GM13976 (cell line): ENCODE measurements around the gene CD82.
A peak's percentile ranks its signal among the peaks of the same experiment; 100 is the strongest.

Experiments used
- DNase-seq: peaks from one replicate; pipeline ENCODE4 v3.0.0; 2012; ENCODE audit warnings: low spot score
- in situ Hi-C: fragments of 300-500 bp; cut with MboI; formaldehyde crosslinking; loops from one replicate; pipeline ENCODE4 v1.12.0; 2022; ENCODE audit warnings: low sequenced_read_pairs, mixed read lengths, inconsistent platforms; ENCODE audit not compliant: unreplicated experiment
- TF ChIP-seq, protein P1 (sequence below): IDR thresholded peaks from 2 replicates; pipeline ENCODE4 v1.5.1; 2012; ENCODE audit warnings: borderline replicate concordance, mild to moderate bottlenecking; ENCODE audit not compliant: insufficient read depth; ENCODE audit errors: extremely low read depth, missing control alignments, control extremely low read depth

The CD82 gene

DNA sequence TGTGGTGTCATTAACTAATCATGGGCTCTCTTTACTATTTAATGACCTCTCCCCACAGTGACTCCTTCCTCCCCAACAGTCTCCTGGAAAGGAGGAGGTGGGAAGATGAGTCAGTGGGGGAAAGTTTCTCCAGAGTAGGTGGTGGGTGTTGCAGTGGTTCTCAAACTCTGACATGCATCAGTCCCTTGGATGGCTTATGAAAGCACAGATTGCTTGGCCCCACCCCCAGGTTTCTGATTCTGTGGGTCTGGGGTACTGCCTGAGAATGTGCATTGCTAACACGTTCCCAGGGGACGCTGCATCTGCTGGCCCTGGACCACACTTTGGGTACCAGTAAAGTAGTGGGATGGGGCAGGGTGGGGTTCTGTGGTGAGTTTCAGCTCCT is 9.8 kb downstream of the CD82 start:
- TF ChIP-seq, protein P1, sequence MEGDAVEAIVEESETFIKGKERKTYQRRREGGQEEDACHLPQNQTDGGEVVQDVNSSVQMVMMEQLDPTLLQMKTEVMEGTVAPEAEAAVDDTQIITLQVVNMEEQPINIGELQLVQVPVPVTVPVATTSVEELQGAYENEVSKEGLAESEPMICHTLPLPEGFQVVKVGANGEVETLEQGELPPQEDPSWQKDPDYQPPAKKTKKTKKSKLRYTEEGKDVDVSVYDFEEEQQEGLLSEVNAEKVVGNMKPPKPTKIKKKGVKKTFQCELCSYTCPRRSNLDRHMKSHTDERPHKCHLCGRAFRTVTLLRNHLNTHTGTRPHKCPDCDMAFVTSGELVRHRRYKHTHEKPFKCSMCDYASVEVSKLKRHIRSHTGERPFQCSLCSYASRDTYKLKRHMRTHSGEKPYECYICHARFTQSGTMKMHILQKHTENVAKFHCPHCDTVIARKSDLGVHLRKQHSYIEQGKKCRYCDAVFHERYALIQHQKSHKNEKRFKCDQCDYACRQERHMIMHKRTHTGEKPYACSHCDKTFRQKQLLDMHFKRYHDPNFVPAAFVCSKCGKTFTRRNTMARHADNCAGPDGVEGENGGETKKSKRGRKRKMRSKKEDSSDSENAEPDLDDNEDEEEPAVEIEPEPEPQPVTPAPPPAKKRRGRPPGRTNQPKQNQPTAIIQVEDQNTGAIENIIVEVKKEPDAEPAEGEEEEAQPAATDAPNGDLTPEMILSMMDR: no peak
- DNase-seq: no peak
- in situ Hi-C loops: no loop called here

DNA sequence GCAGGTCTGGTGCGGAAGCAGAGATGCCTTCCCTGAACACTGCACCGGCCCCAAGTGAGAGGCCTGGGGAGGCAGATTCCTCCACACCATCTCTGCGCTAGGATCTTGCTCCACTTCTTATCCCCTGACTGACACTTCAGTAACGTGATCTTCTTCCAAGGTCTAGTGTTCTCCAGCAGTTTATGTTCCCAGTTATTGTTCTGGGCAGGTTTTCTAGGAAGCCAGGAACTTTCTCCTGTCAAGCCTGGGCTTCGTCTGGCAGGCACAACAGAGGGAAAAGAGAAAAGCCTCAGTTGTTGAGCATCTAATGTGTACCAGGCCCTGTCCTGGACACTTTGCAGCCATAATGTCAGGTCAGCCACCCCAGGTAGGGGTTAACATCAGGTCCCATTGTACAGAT is 10.5 kb downstream of the CD82 start:
- no peak for DNase-seq
- TF ChIP-seq, protein P1: no peak
- in situ Hi-C loops: no loop called here

DNA sequence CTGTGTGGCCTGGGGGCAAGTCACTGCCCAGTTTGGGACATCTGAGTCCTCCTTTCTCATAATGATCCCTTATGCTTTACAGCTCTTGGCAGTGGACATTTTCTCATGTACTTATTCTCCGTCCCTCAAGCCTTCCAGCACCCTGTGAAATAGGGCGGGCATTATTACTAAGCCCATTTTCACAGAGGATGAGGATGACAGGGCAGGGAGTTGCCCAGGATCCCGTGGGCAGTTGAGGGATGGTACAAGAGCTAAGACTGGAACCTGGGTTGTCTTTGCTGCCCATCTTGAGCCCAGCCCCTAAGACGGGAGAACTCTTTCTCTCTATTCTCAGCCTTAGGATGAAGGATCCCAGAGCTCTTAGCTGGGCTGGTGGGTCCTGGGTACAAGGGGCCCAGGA is 11.2 kb downstream of the CD82 start:
- TF ChIP-seq, protein P1: no peak
- in situ Hi-C loops: no loop called here
- DNase-seq: no peak

DNA sequence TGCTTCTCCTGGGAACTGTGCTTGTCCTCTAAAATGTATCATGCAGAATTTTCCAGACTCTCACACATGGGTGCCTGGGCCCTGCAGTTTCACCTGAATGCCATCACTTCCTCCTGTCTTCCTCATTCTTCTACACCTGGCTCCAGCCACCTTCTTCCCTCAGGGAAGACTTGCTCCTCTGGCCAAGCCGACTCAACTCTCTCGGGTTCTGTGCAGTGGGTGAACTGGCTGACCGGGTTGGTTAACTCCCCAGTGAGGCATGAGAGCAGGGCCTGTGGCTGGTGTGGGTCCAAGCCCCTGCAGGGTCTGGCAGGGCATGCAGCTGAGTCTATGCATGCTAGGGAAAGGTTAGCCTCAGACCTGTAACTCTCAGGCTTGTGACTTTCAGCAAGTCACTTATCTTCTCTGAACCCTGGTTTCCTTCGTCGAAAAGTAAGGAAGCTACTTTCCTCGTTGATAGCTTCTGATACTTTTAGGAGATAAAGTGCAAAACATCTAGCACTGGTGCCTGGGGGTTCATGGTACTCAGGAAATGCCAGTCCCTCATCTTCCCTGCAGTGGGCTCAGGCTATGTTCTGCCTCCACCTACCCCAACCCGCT is 11.9 kb downstream of the CD82 start:
- DNase-seq: no peak
- in situ Hi-C loops: no loop called here
- TF ChIP-seq, protein P1: no peak

DNA sequence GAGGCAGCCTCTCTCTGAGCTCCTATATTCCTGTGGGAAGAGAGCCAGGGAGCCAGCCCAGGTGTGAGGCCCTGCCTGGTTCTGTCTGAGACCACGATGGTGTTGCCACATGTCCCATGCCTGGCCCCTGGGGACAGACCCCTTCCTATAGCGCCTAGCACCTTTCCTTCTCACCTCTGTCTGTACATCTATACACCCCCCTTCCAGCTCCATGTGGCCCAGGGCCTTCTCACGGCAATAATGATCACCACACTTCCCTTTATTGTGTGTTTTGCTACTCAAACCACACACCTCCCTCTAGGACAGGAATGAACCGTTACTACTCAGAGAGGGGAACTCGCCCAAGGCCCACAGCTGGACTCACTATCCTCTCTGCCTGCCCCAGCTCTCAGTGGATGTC is 12.8 kb downstream of the CD82 start:
- in situ Hi-C loops: no loop called here
- TF ChIP-seq, protein P1: no peak
- peak; percentile 69 for DNase-seq

DNA sequence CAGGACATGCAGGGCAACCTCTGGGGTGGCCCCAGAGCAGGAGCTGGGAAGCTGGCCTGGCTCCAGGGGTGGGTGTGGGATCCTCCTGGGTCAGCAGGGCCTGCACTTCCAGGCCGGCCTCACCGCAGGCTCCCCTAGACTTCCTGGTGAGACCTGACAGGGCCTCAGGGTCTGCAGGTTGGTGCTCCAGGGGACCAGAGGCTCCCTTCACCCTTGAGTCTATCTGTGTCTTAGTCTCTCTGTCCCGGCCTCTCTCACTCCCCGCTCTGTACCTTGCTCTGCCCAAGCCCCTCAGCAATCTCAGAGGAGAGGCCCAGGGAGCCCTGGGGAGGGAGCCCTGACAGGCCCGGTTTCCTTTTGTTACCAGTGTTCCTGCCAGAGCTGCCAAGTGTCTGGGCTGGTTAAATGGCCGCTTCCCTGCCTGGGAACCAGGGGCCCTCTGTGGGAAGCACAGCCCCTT is 13.9 kb downstream of the CD82 start:
- TF ChIP-seq, protein P1: no peak
- no peak for DNase-seq
- in situ Hi-C loops: no loop called here

DNA sequence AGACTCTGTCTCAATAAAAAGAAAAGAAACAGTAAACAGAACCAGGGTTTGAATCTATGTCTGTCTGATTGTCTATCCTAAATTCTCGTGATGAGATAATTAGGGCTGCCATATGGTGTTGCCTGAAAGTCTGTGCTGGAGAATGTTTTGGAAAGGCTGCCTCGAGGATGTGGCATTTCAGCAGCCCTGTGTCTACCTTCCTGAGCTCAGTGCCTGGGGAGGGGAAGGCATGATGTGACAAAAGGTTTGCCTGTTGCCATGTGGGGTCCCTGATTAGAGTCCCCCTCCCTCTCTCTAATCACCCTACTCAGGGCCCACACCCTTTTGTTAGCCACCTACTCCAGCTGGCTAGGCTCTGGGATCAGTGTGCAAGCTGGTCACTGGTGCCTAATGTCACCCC is 15.2 kb downstream of the CD82 start:
- in situ Hi-C loops: no loop called here
- TF ChIP-seq, protein P1: no peak
- DNase-seq: no peak
